ENCODE measurements around the gene ADGRL3.

ADGRL3 gene

DNA sequence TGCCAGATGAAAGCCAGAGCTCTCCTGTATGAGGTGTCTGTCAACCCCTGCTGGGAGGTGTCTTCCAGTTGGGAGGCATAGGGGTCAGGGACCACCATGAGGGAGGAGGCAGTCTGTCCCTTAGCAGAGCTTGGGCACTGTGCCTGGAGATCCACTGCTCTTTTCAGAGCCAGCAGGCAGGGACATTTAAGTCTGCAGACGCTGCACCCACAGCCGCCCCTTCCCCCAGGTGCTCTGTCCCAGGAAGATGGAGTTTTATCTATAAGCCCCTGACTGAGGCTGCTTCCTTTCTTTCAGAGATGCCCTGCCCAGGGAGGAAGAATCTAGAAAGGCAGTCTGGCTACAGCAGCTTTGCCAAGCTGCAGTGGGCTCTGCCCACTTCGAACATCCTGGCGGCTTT is 893.6 kb downstream of the ADGRL3 start (continued):
- no peak for TF ChIP-seq ZBTB48 (tag by site-specific recombination; IDR thresholded peaks at IDR 0.05)

DNA sequence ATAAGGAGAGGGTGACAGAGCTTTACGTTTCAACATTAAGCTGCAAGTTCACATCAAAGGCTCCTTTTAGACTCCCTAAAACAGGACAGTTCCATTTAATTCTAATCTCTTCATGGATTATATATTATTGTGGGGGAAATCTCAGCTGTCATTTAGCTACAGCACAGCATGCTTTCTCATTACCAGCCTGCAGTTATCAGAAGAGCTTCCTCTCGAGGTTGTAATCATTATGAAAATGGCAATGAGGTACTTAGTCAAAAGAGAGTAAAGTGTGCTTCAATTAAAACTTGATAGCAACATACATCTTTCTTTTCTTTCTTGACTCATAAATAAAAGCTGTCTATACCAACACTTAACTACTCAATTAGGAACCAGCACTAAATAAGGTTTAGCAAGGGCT is 896.8 kb downstream of the ADGRL3 start:
- H3K4me1 ChIP-seq (ENCODE audit: control insufficient read depth, insufficient read depth, low read length), result no peaks in the 10 kb centered on the region
- TF ChIP-seq HOXC10 (CRISPR knock-in tag; IDR thresholded peaks at IDR 0.05) (no peak), ZNF621 (tag by site-specific recombination; IDR thresholded peaks at IDR 0.05) (no peak), ZNF404 (tag by site-specific recombination; IDR thresholded peaks at IDR 0.05) (no peak)
- no peaks in the 10 kb centered on the region for H3K36me3 ChIP-seq (ENCODE audit: control insufficient read depth in 2 of 2, insufficient read depth in 1 of 2, low read length in 2 of 2)
- H3K27ac ChIP-seq (ENCODE audit: extremely low read depth, low read depth, low read length), result no peak overlapping the region
- ChIA-PET POLR2A (interaction anchor here (0.5 kb wide), 1 partner anchor 28 kb away, joined by 5 read pairs; no protein-coding TSS in a partner anchor), CTCF (no interaction called here)
- H3K4me3 ChIP-seq (ENCODE audit: low read depth, low read length), result no peak overlapping the region
- H3K9me3 ChIP-seq (ENCODE audit: control insufficient read depth, insufficient read depth, low read depth, low read length), result no peaks in the 10 kb centered on the region

DNA sequence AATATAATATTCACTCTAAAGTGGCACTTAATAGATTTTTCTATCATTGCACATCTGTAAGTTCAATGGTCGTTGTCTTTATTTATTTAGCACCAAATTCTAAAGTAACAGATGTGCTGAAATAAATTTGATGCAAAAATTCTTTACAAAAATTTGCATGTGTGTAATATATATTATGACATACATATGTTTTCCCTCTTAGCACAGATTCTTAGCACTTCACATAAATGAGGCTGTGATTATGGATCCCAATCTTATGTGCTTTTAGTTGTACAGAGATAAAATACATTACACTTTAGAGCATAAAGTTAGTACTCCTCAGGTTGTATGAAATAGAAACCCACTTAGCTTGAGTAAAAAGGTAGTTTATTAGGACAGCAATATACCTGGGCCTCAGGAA is 915.1 kb downstream of the ADGRL3 start:
- POLR2A ChIA-PET, result no interaction called here
- CTCF ChIA-PET, result no interaction called here
- H3K27ac ChIP-seq (ENCODE audit: extremely low read depth, low read depth, low read length), result no peak overlapping the region

DNA sequence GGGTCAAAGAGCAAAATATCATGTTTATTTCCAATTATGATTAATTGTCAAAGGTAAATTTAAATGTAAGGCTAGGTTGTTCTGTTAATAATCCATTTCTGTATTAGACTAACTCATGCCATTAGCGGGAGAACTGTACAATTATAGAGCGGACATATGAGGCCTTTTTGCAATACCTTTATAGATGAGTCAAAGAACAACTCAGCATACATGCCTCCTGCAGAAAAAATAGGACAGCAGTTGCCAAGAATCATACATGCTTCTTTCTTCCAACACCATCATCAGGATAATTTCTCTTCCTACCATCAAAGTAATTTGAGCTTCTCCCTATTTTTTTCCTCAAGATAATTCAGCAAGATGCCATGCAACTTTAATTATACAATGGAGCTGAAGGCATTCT is 917.8 kb downstream of the ADGRL3 start:
- ChIA-PET CTCF (no interaction called here), POLR2A (no interaction called here)
- no peak overlapping the region for H3K27ac ChIP-seq (ENCODE audit: extremely low read depth, low read depth, low read length)
- H3K4me3 ChIP-seq (ENCODE audit: low read depth, low read length), result no peak overlapping the region
- no peak for TF ChIP-seq ZXDB (tag by site-specific recombination; IDR thresholded peaks at IDR 0.05)
- TF ChIP-seq GLI4 (tag by site-specific recombination; IDR thresholded peaks at IDR 0.05), result no peak
- TF ChIP-seq ZNF792 (tag by site-specific recombination; IDR thresholded peaks at IDR 0.05), result no peak
- TF ChIP-seq MYNN (tag by site-specific recombination; IDR thresholded peaks at IDR 0.05; ENCODE audit: borderline replicate concordance), result no peak
- TF ChIP-seq ZNF791 (tag by site-specific recombination; IDR thresholded peaks at IDR 0.05), result no peak
- TF ChIP-seq ZNF221 (tag by site-specific recombination; IDR thresholded peaks at IDR 0.05; ENCODE audit: borderline replicate concordance), result no peak
- TF ChIP-seq ZNF596 (tag by site-specific recombination; IDR thresholded peaks at IDR 0.05), result no peak
- TF ChIP-seq ZNF274 (IDR thresholded peaks at IDR 0.05; ENCODE audit: low read length), result no peak
- TF ChIP-seq ZNF274 (tag by site-specific recombination; IDR thresholded peaks at IDR 0.05; ENCODE audit: borderline replicate concordance), result no peak
- no peak for TF ChIP-seq ZNF785 (tag by site-specific recombination; IDR thresholded peaks at IDR 0.05)
- no peak for TF ChIP-seq ZNF350 (tag by site-specific recombination; IDR thresholded peaks at IDR 0.05)
- no peaks in the 10 kb centered on the region for H3K4me1 ChIP-seq (ENCODE audit: control insufficient read depth, insufficient read depth, low read length)
- no peaks in the 10 kb centered on the region for H3K36me3 ChIP-seq (ENCODE audit: control insufficient read depth in 2 of 2, insufficient read depth in 1 of 2, low read length in 2 of 2)
- H3K9me3 ChIP-seq (ENCODE audit: control insufficient read depth, insufficient read depth, low read depth, low read length), result no peaks in the 10 kb centered on the region

More for the DNA sequence above, 915.1 kb downstream of the ADGRL3 start:
- Histone ChIP-seq H3K4me1 (ENCODE audit: control insufficient read depth, insufficient read depth, low read length) (no peaks in the 10 kb centered on the region), H3K4me3 (ENCODE audit: low read depth, low read length) (no peak overlapping the region), H3K36me3 (ENCODE audit: control insufficient read depth in 2 of 2, insufficient read depth in 1 of 2, low read length in 2 of 2) (no peaks in the 10 kb centered on the region), H3K9me3 (ENCODE audit: control insufficient read depth, insufficient read depth, low read depth, low read length) (no peaks in the 10 kb centered on the region)
- TF ChIP-seq ZFP41 (tag by site-specific recombination; IDR thresholded peaks at IDR 0.05; ENCODE audit: borderline replicate concordance) (no peak), ZBTB48 (tag by site-specific recombination; IDR thresholded peaks at IDR 0.05) (no peak), ZNF133 (tag by site-specific recombination; IDR thresholded peaks at IDR 0.05) (no peak)

DNA sequence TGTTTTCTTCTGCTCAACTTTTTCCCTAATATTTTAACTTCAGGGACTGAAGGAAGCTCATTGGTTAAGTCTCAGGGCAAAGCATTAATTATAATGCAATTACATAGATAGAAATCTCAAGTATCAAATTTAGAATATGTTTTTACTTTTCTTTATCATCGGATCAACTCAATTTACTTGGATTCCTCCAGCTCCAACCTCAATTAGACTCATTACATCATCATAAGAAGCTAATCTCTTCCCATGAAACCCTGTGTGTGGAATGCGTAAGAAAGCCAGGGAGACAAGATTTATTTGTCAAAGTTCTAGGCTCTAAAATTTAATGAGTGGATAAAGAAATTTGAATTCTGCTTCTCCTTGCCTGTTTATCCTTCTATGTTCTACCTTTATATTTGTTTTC is 918.4 kb downstream of the ADGRL3 start:
- ChIA-PET CTCF (no interaction called here), POLR2A (no interaction called here)
- Histone ChIP-seq H3K36me3 (ENCODE audit: control insufficient read depth in 2 of 2, insufficient read depth in 1 of 2, low read length in 2 of 2) (no peaks in the 10 kb centered on the region), H3K27ac (ENCODE audit: extremely low read depth, low read depth, low read length) (no peak overlapping the region), H3K4me3 (ENCODE audit: low read depth, low read length) (no peak overlapping the region), H3K4me1 (ENCODE audit: control insufficient read depth, insufficient read depth, low read length) (no peaks in the 10 kb centered on the region), H3K9me3 (ENCODE audit: control insufficient read depth, insufficient read depth, low read depth, low read length) (no peaks in the 10 kb centered on the region)
- TF ChIP-seq ZSCAN16 (tag by site-specific recombination; IDR thresholded peaks at IDR 0.05) (no peak), KLF16 (tag by site-specific recombination; IDR thresholded peaks at IDR 0.05) (no peak), ZBTB21 (tag by site-specific recombination; IDR thresholded peaks at IDR 0.05) (no peak), ZNF473 (tag by site-specific recombination; IDR thresholded peaks at IDR 0.05) (no peak), ZNF585B (tag by site-specific recombination; IDR thresholded peaks at IDR 0.05) (no peak), ZNF560 (tag by site-specific recombination; IDR thresholded peaks at IDR 0.05; ENCODE audit: borderline replicate concordance) (no peak), ZNF785 (tag by site-specific recombination; IDR thresholded peaks at IDR 0.05) (no peak), REPIN1 (tag by site-specific recombination; IDR thresholded peaks at IDR 0.05; ENCODE audit: low read depth) (no peak), ZBTB17 (tag by site-specific recombination; IDR thresholded peaks at IDR 0.05) (no peak), ZNF423 (tag by site-specific recombination; IDR thresholded peaks at IDR 0.05) (no peak)
- TF ChIP-seq, protein P1, sequence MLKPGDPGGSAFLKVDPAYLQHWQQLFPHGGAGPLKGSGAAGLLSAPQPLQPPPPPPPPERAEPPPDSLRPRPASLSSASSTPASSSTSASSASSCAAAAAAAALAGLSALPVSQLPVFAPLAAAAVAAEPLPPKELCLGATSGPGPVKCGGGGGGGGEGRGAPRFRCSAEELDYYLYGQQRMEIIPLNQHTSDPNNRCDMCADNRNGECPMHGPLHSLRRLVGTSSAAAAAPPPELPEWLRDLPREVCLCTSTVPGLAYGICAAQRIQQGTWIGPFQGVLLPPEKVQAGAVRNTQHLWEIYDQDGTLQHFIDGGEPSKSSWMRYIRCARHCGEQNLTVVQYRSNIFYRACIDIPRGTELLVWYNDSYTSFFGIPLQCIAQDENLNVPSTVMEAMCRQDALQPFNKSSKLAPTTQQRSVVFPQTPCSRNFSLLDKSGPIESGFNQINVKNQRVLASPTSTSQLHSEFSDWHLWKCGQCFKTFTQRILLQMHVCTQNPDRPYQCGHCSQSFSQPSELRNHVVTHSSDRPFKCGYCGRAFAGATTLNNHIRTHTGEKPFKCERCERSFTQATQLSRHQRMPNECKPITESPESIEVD (tag by site-specific recombination; IDR thresholded peaks at IDR 0.05), result no peak
- TF ChIP-seq, protein P2, sequence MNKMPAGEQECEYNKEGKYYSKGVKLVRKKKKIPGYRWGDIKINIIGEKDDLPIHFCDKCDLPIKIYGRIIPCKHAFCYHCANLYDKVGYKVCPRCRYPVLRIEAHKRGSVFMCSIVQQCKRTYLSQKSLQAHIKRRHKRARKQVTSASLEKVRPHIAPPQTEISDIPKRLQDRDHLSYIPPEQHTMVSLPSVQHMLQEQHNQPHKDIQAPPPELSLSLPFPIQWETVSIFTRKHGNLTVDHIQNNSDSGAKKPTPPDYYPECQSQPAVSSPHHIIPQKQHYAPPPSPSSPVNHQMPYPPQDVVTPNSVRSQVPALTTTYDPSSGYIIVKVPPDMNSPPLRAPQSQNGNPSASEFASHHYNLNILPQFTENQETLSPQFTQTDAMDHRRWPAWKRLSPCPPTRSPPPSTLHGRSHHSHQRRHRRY (tag by site-specific recombination; IDR thresholded peaks at IDR 0.05), result no peak

Measured in HEK293 (cell line).